Stimulated activated CD8-positive, alpha-beta memory T cell treated with anti-CD3 and anti-CD28 coated beads, Interleukin-4, amount 100 ng/mL, for 4 hours (primary cell): ENCODE results near the gene PCBP3.
A peak's percentile ranks its signal among the peaks of the same experiment; 100 is the strongest.
"Not testable (repeated sequence)": the region's sequence is repeated elsewhere in the genome, so short reads cannot be mapped to it uniquely, and the experiment has no call there.

ENCODE experiments used
- DNase-seq, 2 donors: peaks; one replicate each; pipeline ENCODE4 v3.0.0-alpha.2; 2020; ENCODE audit warnings: low read depth in 2 of 2, low spot score in 1 of 2

The PCBP3 gene

DNA sequence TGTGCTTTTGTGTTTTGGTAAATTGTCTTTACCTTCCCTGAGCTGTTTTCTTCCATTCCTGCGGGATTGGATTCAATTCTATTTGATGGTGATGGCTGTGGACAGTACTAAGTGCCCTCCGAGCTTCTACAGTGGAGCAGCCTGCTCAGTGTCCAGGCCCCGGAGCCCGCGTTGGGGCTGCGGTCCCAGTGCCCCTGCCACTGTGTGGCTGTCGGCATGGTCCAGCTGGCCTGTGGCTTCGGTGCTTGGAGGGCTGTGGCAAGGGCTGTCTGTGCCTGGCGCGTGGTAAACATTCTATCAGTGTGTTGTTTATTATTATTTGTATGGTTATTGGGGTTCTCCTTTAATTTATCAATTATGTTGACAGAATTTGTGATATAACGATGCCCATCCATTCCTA is 228.9 kb downstream of the PCBP3 start:
- DNase-seq, result no peak

DNA sequence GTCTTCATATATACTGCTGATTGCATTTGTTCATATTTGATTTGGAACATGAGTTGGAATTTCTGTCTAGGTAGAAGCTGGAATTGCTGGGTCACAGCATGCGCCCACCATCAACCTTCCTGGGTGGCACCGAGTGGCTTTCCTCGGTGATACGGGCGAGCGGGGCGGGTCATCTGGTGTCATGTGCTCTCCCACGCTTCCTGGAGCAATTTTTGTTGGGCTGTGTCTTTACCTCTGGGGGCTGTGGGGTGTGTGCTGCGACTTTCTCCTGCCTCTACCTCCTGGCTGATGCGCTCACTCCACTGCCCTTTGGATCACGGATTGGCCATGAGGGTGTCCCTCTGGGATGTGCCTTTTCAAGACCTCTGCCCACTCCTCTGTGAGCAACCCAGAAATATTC is 229.4 kb downstream of the PCBP3 start:
- DNase-seq, result no peak

DNA sequence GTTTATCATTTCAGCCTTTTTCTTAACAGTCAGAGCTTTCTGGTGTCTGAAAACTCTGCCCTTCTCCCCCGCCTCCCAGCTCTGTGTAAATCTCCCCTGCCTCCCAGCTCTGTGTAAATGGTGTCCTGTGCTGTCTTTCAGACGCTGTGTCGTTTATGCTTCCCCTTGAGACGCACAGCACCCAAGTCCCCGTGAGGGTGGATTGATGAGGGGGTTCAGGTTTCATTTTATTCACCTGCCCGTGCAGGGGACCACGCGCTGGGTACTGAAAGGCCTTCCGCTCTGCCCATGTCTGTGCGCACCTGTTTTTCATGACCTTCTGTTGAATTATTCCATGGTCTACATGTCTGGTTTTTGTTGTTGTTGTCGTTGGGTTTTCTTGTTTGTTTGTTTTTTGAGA is 229.9 kb downstream of the PCBP3 start:
- no peak for DNase-seq

DNA sequence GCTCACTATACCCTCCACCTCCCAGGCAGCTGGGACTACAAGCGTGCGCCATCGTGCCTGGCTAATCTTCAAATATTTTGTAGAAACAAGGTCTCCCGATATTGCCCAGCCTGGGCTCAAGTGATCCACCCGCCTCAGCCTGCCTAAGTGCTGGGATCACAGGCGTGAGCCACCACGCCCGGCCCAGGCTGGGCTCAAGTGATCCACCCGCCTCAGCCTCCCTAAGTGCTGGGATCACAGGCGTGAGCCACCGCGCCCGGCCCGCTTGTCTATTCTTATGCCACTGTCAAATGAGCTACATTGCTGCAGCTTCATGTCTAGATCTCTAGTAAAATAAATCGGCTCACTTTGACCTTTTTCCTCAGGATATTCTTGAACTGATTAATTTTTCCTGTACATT is 230.3 kb downstream of the PCBP3 start:
- no peak for DNase-seq

DNA sequence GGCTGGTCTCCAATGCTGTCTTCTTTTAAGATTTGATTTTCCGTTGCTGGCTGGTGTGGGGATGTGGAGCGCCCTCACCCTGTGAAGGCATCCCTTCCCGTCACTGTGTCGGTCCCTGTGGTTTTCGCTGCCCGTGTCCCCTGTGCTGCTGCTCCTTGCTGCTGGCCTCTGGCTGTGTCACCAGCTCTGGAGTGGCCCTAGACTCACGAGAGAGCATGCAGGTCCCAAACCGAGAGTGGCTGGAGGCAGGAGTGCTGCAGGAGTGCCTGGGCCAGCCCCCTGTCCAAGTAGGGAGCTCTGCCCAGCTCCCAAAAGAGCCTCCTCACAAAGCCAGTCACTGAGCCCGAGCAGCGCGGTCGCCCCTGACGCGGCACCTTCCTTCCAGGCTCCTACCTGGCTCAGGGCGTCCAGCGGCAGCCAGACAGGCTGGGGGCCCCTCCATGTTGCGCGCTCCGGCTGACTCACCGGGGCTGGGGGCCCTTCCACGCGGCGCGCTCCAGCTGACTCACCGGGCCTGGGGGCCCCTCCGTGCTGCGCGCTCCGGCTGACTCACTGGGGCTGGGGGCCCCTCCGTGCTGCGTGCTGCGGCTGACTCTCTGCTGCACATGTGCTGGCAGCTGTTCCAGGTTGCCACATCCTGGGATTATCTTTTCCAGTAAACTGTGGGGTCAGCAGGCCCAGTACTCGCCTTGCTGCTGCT is 231.3 kb downstream of the PCBP3 start:
- no peak for DNase-seq

DNA sequence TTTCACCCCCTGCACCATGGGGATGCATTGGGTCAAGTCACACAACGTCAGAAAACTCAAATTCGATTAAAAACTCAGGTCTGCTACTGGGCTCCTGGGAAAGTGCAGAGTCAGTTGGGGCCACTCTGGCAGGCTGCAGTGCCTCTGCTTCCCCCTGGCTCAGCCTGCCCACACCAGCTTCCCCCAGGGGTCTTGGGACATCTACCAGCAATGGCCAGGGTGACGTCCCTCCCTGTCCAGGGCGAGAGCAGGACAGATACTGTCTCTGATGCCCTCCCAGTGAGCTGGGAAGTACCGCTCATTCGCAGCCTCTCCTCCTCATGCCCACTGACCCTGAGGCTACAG is 231.9 kb downstream of the PCBP3 start:
- DNase-seq, result no peak

DNA sequence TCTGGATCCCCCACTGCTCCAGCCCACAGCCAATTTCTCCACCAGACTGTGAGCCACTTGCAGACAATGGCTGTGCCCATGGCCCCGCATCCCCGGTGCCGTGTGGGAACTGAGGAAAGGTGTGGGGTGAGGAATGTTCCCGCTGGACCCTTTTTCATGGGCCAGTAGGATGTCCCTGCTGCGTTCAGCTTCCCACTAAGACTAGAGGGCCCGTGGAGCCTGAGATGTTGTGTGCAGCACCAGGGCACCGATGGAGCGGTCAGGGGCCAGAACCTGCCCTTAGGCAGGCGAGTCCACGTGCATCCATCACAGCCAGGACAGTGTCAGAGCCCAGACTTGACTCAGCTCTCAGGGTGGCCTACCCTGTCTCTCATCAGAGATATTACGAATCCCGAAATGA is 232.4 kb downstream of the PCBP3 start:
- DNase-seq, result no peak

DNA sequence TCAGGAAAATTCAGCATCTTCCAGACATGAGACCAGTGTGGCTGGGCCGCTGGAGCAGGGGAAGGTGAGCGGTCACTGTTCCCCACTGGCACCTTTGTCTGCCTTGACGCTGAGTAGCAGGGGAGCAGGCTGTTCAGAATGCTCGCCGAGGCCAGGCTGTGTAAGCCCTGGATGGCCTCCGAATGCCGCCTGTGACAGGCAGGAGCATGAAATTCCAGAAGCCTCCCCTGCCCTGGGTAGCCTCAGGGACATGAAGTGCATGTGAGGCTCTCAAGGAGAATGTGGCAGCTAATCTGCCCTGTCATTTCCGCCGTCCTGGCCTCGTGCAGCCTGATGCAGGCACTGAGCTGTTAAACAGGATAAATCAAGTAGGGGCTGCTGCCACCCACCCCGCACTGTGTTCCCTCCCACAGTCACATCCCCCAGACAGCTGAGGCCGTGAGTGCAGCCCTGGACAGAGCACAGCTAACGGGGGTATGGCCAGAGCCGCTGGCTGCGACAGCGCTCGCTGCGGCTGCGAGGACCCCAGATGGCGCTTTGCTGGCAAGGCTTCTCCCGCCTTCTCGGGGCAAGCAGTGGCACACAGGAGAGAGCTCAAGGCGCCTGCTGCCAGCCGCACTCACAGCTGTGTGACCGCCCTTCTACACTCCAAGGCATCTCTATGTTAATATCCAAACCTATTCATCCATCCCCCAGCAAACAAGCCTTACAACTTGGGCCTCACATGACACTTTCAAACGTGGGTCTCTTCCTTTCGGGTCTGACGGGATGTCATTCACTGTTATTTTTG is 233.1 kb downstream of the PCBP3 start:
- no peak for DNase-seq

DNA sequence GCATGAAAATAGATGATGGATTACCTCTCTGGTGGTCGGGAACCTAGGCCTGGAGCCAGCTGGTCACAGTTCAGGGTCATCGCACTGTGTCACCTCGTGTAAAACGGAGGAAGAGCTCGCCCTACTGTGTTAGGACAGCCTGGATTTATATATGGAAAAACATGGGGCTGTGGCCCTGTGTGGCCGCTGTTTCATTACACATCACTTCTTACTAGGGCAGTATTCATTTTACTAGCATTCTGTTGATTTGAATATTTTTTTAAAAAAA is 233.6 kb downstream of the PCBP3 start:
- no peak for DNase-seq

DNA sequence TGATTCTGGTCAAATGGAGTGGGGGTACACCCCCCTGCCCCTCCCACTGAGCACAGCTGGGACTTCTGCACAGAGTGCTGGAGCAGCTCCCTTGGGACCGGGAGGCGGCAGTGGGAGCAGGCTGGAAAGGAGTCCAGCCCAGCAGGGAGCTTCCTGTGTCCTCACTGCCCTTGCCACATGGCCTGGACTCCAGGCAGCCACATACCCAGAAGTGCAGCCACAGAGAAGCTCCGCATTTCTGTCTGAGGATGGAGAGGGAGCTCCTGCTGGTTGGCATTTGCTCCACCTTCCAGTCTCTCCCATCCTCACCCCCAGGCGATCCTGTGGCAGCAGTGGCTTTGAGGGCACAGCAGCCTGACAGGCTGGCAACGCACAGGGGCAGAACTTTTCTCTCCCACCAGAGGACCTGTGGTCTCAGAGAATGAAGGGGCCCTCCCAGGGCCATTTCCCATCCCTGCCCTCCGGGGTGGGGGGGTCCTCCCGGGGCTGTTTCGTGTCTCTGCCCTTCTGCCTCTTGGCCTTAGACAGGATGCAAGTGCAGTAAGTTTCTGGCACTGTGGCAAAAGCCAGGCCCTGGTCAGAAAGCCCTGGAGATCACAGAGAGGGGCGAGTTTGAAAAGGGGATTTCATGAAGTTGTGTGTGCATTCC is 234.4 kb downstream of the PCBP3 start:
- DNase-seq, result no peak

DNA sequence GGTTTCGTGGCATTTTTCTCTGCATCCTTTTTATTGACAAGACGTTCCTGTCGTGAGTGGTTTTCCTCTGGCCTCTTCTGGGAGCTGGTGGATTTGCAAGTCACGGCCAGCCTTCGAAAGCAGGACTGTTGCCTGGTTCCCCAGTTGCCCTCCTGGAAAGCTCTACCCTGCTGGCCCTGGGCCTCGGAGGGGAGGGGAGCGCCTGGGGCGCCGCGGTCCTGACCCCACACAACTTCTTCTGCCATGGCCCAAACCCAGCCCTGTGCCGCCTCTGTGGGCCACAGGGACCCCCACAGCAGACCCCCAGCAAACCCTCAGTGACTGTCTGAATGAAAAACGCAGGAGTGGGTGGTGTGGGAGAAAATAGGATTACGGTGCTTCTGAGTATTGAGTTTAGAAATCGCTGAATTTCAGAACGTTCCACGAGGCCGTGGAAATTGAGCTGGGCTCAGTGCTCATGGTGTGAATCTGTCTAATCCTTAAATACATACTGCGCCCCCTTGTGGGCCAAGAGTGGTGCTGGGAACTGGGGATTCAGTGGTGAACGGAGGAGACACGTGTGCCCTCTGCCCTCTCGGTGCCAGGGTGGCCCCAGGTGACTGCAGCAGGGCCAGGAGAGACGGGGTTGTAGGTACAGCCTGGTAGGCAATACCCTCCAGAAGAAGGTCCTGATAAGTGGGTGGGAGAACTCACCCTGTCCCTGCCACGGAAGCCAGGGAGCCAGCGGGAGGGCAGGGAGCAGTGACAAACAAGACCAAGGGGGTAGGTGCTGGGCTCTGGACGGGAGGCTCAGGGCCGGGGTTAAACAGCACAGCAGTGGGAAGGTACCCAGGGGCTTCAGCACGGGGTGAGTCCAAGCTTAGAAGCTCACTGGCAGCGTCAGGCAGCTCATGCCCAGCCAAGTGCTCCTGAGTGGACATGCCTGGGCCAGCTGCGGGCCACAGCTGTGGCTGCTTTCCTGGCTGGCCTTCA is 236.9 kb downstream of the PCBP3 start:
- DNase-seq, result peak; percentile 31 to 57

DNA sequence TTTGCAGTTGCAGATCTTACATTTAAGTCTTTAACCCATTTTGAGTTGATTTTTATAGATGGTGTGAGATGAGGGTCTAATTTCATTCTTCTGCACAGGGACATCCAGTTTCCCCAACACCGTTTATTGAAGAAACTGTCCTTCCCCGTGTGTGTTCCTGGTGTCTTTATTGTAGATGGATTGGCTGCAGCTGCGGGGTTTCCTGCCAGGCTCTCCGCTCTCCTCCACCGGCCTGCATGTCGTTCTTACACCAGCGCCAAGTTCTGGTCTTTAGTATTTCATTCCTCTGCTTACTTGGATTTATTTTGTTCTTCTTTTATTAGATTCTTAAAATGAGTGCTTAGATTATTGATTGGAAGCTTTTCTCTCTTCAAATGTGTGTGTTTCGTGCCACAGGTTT is 239.1 kb downstream of the PCBP3 start:
- no peak for DNase-seq

DNA sequence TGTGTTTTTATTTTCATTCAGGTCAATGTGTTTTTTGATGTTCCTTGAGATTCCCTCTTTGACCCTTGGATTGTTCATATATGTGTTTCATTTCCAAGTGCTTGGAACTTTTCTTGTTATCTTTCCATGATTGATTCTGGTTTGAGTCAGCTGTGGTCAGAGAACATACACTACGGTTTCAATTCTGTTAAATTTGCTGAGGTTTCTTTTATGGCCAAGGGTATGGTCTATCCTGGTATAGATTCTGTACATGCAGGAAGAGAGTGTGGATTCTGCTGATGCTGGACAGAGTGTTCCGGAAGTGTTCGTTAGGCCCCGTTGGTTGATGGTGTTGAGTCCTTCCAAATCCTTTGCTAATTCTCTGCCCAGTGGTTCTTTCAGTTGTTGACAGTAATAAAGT is 239.6 kb downstream of the PCBP3 start:
- DNase-seq, result no peak

DNA sequence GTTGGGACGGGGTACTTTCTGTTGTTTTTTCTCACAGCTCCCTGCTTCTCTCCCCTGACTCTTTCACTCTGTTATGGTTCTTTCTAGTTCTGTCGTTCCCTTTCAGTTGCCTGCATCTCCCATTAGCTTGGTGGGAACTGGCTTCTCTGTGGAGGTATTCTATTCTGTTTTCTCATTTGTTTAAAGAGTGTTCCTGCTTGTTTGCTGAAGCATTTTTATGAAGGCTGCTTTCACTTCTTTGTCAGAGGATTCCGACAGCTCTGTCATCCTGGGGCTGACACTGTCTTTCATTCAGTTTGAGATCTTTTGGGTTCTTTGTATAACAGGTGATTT is 242.0 kb downstream of the PCBP3 start:
- DNase-seq, result no peak

DNA sequence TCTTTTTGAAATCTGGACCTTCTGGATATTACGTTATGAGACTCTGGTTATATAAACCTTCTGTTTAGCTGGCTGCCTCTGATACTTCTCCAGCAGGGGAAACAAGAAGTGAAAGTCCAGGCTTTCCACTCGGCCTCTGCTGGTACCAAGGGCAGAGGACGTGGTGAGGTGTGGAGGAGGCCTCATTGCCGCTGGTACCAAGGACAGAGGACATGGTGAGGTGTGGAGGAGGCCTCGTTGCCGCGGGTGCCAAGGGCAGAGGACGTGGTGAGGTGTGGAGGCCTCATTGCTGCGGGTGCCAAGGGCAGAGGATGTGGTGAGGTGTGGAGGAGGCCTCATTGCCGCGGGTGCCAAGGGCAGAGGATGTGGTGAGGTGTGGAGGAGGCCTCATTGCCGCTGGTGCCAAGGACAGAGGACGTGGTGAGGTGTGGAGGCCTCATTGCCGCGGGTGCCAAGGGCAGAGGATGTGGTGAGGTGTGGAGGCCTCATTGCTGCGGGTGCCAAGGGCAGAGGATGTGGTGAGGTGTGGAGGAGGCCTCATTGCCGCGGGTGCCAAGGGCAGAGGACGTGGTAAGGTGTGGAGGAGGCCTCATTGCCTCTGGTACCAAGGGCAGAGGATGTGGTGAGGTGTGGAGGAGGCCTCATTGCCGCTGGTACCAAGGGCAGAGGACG is 242.5 kb downstream of the PCBP3 start:
- DNase-seq, result not testable (repeated sequence)

DNA sequence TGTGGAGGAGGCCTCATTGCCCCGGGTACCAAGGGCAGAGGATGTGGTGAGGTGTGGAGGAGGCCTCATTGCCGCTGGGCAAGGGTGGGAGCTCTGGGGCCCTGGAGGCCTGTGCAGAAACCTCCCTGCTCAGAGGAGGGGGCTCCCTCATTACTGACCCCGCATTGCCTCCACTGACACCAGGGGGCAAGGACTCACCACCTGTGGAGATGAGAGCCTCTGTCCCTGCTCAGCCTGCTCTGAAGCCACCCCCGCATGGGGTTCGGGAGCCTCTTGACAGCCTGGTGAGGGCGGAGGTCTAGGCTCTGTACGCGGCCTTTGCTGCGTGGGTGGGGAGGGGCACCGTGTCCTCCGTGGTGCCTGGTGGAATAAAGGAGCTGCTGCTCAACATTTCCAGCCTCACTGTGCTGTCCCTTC is 243.1 kb downstream of the PCBP3 start:
- no peak for DNase-seq

DNA sequence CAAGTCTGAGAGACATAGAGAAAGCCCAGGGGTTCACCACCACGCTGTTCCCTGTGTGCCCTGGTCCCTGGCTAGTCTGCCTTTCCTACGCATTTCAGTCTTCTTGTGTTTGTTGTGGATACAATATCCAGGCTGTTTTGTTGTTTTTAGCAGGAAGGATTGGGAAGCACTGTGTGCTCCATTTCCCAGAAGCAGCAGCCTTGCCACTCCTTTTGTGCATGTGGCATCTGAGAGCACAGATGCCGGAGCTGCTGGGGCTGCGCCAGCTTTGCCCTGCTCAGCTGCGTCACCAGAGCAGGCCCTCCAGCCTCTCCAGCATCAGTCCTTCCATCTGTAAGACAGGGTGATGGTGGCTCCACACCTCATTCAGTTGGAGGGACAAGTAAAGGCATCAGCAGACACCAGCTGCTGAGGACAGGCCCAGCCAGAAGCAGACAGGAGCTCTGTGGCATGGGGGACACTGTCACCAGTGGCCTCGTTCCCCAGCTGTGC is 243.6 kb downstream of the PCBP3 start:
- DNase-seq, result no peak

DNA sequence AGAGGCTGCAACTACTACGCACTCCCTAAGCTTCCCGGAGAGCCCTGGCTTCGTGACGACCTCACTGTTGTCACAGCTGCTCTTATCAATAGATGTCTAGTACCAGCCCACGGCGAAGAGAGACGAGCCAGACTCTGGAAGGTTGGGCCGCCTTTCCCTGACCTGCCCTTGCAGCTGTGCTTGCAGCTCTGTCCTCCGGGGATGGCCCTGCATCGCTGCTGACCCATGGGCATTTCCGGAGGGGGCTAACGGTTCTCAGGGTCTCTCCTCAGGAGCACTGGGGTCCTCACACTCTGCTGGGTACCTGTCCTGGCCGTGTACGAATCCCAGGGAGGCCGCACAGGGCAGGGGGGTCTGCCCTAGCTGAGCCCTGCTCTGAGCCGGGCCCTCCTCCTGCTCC is 244.3 kb downstream of the PCBP3 start:
- DNase-seq, result no peak

DNA sequence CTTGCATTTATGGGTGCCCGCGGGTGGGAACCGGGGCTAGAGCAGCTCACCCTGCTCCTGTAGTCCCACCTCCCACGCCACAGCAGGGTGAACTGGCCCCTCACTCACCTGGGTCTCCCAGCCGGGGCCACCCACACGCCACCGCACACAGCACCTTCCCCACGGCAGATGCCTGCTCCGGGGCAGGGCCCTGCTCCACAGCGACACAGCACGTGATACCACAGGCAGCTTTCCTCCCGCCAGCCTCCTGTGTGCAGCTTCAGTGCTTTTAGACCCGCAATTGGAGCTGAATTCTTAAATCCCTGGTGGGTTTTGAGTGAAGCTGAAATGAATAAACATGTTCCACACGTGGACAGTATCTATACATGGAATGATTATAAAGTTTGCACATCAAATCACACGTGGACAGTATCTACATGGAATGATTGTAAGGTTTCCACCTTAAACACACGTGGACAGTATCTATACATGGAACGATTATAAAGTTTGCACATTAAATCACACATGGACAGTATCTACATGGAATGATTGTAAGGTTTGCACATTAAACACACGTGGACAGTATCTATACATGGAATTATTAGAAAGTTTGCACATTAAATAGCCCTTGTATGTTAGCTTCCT is 245.0 kb downstream of the PCBP3 start:
- no peak for DNase-seq

DNA sequence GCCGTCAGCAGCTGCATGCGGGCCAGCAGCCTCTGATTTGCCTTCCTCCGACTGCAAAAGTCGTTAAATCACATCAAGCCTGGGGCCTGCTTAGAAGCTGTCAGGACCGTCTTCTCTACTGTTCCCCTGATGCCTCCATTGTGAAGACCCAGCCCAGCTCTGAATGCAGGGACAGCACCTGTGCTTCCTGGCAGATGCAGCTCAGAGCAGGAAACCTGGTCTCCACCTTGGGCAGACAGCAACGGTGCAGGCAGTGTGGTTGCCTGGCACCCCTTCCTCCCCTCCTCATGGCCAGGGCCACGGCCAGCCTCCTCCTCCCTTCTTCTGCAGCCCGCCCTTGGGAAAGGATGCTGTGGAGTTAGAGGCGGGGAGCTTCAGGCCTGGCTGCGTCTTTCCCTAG is 245.7 kb downstream of the PCBP3 start:
- no peak for DNase-seq

DNA sequence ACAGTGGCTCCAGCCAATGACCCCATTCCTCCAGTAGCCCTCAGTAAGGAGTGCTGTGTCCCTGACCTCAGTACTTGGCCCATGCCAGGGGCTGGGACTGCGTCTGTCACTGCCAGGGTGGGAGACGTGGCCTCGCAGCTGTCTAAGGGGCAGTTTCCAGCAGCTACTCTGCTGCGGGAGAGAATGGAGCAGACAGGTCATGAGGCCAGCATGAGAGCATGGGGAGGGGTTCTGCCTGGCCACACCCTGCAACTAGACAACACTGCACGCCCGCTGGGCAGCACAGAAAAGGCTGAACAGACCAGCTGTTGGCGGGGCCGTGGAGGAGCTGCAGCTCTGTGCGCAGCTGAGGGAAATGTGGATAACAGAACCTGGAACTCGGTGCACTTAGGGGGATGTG is 246.4 kb downstream of the PCBP3 start:
- no peak for DNase-seq
